Umbilical cord (tissue), 2 donors: ENCODE results near the gene MRPL33. TPM values are rescaled to one million over a fixed set of nuclear protein-coding genes. Genes with fewer than 3 reads are reported as not detected.

ENCODE experiments used
- DNase-seq: peaks from one replicate; pipeline ENCODE4 v3.0.0-alpha.2; 2015; ENCODE audit warnings: low spot score
- total RNA-seq: library from RNA; depleted of rRNA; stranded (reverse); fragments of >200 nt; gene quantifications from one replicate; pipeline ENCODE4 v1.2.3, GENCODE V29; 2014; ENCODE audit warnings: low replicate concordance; ENCODE audit not compliant: insufficient read depth

The MRPL33 gene
- total RNA-seq, 1 donor from 2014 or later, result 20.7 TPM

DNA sequence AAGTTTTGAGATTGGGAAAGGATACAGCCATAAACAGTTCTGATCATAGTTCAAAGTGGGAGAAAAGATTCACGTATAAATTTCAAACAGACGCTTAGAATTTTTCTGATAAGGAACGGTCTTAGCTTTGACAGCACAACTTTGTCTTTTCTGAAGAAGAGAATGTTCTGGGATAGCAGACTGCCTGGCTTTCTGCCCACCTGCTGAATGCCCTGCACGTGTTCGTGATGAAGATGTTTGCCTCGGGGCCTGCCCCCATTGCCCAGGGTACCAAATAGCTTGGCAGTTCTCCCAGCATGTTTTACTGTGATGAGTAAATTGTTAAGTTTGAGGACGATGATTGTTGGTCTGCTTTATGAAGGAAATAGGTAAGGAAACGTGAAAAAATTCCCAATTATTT lies 4.6 kb downstream of the MRPL33 start:
- DNase-seq, result peak; percentile 79

DNA sequence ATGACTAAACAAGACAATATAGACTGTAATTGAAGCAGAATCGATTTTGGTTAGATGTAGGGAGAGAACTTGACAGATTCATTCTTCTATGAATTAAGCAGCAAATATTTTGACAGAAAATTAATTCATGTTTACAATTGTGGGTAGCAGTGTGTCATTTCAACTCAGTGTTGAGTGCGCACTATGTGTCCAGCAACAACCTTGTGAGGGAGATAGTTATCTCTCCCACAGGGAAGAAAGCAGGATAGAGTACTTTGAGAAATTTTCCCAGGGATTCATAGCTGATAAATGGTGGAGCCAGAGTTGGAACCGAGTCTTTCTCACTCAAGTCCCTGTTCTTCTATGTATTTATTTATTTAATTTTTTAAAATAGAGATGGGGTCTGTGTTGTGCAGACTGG lies 5.2 kb downstream of the MRPL33 start:
- DNase-seq, result no peak

DNA sequence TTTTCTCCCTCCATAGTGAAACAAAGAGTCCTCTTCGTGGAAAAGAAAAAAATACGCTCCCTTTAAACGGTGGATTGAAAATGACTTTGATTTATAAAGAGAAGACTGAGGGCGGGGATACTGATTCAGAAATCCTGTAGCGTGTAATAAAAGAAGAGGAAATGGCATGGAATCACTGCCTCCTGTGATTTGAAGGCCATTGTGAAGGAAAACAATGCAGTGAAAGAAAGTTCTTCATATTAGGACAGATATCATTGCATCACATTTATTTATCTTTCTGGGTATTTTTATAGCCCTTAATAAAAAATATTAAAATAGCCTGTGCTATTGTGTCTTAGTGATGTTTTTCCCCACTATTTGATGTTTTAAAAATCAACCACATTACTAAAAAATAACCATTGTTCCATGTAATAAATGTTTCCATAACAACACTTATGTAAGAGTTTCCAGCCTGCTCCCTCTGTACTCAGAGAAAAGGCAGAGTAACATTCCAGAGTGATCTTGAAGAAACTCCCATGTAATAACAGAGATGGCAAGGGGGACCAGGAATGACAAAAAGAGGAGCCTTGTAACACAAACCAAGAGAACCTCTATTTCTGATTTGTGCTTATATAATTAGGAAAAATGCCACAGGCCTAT lies 8.0 kb downstream of the MRPL33 start:
- DNase-seq, result peak; percentile 46

DNA sequence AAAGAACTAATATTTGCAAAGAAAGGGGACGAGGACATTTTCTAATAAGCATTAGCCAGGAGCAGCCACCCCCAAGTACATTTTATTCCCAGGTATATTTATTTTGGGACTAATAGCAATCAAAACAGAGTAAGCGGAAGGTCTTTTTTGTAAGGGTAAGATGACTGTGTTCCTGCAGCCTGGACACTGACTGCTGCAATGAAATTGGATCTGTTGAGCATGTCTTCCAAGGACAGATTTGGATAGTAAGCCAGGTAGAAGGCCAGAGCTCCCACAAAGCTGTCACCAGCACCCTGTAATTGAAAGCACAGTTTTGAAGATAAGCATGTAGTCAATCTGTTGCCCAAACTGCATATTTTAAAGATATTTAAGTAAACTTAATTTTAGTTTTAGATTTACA lies 10.0 kb downstream of the MRPL33 start:
- no peak for DNase-seq

DNA sequence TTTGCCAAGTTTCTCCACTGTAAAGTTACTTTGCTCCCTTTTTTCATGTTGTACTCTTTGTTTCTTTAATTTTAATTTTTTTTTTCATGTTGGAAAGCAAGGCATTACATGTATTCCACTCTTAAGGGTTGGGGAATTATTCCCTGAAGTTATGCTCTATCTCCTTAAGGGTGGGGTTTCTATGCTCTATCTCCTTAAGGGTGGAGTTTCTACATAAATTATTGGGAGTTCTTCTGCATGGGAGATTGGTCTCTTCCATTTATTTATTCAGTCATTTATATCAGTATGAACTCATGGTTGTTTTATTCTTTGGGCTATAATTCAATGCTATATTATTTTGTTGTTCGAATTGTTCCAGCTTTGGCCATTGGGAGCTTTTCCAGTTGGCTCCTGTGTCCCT lies 11.2 kb downstream of the MRPL33 start:
- DNase-seq, result no peak

DNA sequence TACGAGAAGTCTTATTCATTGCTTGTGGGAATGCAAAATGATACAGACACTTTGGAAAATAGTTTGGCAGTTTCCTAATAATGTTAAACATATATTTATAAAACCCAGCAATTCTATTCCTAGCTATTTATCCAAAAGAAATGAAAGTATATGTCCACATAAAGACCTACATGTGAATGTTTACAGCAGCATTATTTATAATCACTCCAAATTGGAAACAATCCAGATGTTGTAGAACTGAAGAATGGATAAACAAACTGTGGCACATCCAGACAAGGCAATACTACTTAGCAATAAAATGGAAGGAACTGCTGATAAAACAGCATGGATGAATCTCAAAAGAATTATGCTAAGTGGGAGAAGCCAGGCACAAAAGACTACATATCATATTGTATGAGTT lies 19.3 kb downstream of the MRPL33 start:
- DNase-seq, result no peak

DNA sequence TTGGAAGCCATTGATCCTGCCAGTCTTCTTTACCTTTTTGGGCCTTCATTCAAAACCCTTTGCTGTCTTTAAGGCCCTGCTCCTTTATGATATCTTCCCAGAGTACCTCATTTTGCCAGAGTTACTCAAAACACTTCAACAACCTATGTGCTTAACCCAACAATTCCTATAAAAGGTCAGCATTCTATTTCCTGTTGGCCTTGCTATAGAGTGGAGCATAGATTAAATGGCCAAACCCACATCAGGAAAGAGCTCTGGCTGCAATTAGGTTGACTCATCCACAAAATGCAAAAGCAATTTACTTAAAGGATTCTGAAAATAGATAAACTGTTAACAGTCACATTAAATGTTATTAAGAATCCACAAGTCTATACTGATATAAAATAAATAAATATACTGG lies 21.2 kb downstream of the MRPL33 start:
- DNase-seq, result no peak

DNA sequence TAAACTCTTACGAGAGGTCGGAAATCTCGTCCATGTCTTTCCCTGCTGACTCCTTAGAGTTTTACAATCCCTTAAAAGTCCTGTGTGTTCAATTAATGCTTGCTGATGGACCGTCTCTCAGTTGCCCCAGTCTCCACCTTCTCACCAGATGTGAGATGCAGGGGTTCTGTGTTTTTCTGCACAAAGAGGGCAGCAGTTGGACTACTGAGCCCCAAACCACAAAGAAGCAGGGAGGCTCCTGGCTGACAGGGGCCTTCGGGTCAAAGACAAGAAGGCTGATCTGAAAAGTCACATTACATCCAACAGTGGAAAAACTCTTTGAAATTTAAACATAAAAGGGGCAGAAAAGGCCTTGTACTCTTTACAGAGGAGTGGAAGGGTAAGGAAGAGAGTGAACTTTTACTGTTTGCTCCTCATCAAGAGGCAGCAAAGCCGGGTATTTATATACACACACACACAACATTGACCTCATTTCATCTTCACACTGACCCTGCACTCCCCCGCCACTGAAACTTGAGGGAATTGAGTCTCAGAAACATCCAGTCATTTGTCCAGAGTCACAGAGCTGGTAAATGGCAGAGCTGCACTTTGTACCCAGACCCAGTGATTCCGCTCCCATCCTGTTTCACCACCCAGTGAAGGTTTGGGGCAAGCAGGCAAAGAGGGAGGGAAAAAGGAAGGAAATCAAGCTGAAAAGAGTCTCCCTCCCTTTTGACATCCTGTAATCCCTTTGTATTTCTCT lies 23.7 kb downstream of the MRPL33 start:
- DNase-seq, result no peak

DNA sequence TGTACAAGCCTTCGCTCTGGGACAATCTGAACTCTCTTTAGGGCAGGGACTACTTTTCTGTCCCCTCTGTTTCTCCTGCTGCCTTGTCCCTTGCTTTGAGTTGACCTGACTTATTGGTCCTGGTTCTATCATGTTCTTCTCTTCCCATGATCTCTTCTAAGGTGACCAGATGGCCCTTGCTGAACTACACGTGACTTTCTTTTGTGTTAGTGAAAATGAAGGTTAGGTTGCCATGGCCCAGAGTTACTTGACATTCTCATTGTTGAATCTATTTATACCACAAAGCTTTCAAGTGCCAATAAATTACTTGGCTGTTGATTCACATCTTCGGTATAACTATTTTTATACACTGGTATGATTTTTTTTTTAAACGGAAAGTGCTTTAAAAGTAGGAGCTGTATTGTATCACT lies 24.4 kb downstream of the MRPL33 start:
- no peak for DNase-seq

DNA sequence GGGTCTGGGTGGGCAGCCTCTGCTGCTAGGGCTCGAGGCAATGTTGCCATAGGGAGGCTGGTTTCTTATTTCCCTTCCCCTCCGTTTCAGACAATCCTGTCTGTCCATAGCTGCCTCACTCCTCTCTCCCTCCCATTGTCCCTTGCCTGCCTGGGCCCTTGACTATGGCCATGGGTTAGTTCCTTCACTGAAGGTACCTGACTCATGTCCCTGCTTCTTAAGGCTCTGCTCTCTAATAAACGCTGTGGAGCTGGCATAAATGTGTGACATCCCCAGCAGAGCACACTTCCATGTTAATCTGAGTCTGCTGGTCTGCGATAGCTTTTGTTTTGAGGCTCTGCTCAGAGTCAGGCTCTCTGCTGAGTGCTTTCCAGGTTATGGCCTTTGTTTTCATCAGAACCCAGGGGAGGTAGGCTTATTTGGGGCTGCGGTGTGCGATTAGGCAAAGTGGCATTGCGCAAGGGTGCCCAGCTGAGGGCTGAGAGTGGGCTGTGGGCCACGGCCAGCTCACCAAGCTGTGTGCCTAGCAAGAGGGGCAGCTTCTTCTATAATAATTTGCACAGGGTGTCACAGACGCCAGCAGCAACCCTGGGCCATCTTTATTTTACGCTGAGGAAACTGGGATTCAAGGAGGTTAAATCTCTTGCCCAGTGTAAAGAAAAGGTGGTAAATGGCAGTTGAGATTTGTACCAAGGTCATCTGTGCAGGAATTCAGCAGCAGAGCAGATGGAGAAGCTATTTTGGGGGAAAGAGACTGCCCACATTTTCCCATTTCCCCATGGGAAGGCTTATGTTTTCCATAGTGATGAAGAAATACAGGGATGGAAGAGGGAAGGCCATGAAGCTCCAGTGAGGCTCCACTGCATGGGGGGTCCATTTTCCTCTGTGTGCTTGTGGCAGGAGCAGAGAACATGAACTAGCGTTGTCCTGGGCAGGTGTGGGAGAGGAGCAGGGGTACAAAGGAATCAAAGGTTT lies 25.6 kb downstream of the MRPL33 start:
- no peak for DNase-seq

DNA sequence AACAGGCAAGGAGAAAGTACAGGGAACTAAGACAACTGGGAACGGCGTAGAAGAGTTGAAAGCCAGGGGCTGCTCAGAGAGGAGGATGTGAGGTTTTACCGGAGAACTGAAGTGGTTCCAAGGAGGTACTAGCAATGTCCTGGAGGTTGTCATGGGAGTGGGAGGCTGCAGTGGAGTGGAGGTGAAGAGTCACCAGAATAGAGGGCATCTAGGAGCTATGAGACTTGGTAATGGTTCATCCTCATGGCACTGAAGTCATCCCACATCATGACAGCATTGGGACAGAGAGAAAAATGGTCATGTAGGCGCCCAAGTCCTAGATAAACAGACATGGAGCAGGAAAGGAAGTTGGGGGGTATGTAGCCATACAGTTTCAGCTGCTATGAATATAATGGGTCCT lies 26.3 kb downstream of the MRPL33 start:
- no peak for DNase-seq

DNA sequence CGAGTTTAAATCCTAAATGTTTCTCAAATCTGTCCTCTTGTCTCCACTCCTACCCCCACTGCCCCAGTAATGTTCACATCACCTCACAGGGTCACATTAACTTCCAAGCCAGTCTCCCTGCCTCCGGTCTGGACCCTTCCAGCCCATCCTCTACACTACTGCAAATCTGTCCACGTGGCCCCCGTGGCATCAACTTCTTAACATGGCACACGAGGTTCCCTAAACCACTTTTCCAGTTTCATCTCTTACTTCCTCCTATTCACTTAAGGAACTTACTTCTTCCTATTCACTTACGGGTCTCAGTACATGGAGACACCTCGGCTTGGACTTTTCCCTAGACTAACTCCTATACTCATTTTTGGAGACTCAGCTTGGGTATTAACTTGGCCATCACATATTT lies 27.0 kb downstream of the MRPL33 start:
- no peak for DNase-seq

DNA sequence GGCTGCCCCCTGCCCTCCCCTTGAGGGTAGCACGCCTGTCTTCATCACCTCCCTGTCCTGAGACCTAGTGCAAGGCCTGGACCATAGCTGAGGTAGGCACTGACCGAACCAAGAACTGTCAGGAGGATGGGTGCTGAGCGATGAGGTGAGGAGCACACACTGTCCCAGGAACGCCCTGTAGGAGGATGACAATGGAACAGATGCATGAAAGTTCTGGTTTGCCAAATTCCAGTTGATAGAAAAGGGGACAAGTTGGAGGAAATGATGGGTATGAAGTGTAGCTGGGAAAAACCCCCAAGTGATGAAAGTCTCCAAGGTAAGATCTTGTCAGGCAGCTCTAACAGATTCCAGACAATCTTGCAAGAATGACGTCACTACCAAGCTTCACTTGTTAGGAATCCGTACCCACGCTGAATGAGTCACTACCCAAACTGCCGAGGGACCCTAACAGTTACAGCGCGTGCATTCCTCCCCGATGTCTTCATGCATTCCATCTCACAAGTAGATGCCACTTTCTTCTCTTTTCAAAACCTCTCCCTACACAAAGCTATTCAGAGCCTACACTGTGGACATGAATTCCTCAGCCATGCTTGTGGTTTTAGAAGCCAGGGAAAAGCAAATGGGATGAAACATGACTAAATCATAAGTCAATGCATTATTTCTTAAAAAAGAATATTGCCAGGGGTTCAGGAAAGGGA lies 27.6 kb downstream of the MRPL33 start:
- DNase-seq, result peak; percentile 97

DNA sequence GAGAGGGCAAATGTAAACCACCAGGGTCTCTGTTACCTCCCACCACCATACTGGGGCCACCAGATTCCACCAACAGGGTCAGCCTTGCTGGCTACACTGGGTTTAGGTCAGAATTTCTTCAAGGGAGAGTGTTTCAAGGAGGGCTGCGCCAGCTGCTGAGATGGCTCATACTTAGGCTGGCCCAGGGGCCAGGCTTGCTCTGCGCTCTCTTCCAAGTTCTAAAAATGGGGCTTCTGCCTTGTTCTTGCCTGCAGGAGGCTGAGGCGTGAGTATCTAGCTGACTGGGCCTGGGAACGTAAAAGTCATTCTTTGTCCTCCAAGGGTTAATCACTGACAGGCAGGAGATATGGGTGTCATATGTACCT lies 28.1 kb downstream of the MRPL33 start:
- DNase-seq, result no peak

DNA sequence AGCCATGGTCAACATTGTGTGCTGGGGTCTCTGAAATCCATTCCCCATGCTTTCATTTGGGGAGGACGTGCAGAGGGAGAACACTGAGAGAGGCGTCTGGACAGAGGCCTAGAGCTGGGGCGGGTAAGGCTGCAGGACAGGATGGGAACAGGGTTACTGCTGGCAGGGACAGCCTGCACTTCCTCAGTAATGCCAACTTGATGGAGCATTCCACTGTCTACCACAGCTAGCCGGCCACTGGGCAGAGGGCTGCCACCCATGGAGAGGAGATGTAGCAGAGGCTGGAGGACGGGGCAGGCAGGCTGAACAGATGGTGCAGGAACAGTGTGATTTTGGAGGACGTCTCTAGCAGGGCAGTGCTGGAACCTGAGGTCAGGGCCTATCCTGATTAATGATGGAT lies 29.3 kb downstream of the MRPL33 start:
- DNase-seq, result no peak

DNA sequence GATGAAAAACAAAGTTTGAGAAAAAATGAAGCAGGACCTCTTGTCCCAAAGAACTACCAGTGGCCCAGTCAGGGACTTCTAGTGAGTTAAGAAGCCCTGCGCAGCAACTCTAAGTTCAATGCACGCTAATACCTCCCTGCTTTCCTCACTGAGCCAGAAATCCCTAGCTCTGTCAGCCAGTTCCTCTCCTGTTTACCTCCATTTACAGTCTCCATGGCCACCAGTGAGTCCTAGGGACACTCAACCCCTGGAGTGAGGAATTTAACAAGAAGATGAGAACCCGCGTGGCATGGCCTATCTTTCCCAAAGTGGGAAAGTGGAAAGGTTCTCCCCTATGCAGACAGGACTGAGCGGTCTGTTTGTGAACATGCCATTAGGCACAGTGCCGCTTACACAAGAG lies 31.0 kb downstream of the MRPL33 start:
- DNase-seq, result no peak

DNA sequence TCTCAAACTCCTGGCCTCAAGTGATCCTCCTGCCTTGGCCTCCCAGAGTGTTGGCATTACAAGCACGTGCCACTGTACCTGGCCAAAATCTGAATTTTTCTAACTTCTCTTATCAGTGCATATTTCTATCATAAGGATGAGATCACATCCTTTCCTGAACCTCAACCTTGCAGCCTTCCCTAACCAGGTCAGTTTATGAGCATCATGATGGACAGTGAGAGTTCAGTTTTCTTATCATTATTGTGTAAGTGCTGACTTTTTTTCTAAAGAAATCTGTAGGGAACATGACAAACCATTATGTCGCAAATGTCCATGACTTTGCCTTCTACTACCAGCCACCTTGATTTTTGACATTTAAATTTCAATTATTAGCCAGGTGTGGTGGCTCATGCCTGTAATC lies 31.5 kb downstream of the MRPL33 start:
- no peak for DNase-seq

DNA sequence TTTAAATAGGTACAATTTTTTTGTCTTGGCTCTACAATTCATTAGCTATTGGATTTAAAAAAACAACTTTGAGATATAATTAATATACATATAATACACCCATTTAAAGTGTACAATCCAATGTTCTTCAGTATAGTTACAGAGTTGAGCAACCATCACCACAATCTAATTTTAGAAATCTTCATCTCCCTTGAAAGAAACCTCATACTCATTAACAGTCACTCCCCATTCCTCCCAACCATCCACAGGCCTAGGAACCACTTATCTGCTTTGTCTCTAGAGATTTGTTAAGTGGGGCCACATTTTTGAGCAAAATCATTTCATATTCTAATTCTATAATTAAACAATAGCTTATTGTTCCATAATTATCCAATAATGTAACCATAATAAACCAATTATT lies 32.6 kb downstream of the MRPL33 start:
- DNase-seq, result no peak

DNA sequence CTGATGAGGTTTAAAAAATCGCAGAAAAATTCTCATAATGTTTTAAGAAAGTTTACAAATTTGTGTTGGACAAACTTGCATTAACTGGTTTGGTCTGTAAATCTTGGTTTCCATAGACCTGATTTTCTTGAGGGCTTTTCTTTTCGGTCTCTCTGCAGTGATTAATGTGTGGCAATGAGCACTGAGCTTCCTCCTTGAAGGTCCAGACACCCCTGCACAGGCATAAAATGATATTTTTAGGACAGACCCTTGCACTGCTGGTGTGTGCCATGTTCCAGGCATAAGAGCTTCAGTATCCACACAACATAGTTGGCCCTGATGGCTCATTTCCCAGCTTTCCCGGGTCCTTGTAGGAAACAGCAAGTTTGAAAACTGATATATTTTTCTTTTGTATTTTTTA lies 33.7 kb downstream of the MRPL33 start:
- no peak for DNase-seq

DNA sequence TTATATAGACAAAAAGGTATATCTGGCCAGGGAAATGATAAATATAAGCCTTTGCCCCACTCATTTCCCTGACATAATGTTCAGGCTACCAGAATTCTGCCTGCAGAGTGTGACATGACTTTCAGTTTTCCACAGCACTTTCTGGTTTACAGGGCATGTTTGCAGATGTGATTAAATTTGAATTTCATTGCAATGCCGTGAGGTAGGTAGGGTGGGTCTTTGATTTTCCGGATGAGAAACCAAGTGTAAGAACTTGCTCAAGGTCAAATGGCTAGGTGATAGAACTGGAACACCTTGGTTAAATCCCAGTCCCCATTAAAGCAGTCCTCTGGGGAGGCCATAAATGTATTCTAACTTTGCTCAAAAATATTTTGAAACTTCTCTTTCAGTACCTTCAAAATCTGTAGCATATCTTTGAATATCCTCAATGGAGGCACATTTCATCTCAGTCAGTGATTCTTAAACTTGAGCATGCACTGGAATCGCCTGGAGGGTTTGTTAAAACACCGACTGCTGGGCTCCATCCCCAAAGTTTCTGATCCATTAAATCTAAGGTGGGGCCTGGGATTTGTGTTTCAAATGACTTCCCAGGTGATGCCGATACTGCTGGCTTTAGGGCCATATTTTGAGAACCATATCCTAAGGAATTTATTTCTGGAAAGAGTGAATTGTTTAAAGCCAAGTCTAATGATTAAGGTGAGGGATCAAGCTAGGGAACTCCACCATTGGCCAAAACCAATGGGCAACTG lies 35.0 kb downstream of the MRPL33 start:
- DNase-seq, result no peak

DNA sequence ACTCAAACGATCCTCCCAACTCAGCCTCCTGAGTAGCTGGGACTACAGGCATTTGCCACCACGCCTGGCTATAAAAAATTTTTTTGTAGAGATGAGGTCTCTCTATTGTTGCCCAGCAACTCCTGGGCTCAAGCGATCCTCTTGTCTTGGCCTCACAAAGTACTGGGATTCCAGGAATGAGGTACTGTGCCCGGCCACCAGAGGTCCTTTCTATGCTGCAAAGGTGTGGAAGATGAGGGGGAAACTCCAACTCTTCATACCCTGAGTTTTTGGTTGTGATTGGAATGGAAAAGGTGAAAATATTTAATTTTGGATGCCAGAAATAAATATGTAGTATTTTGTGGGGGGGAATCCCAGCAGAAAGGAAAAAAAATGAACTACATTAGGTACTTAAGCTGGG lies 36.0 kb downstream of the MRPL33 start:
- no peak for DNase-seq
